HepG2 (cell line): Measurements from ENCODE around the gene EVI2B. TPM values are rescaled to one million over a fixed set of nuclear protein-coding genes. Genes with fewer than 3 reads are reported as not detected.

Experiments
- ATAC-seq: fragments of 200-7000 bp; cut with Tn5 transposase; 3 replicates; pipeline ENCODE4 v1.9.1; 2020; ENCODE audit warnings: mild to moderate bottlenecking, moderate library complexity
- BruUV-seq: library from RNA; stranded (reverse); fragments of 400-500 nt; replicated peaks from 2 replicates; lab custom pipeline; 2021; lab: Mats Ljungman, UMichigan
- CTCF ChIA-PET: fragments of 300-600 bp; formaldehyde crosslinking; extraction: SDS; loops from one replicate; lab custom pipeline; 2021; ENCODE audit warnings: low total read pairs, inconsistent platforms, low intra/inter-chr PET ratio; lab: Yijun Ruan, JAX
- POLR2A ChIA-PET: fragments of 350-600 bp; sonication (Branson Sonifier 250); formaldehyde crosslinking; loops from one replicate; lab custom pipeline; 2020; ENCODE audit warnings: antibody characterized with exemption, inconsistent platforms; lab: Yijun Ruan, JAX
- DNase-seq: peaks from one replicate; pipeline ENCODE4 v3.0.0-alpha.2; 2015; ENCODE audit warnings: low spot score
- FAIRE-seq: peaks from 3 replicates; lab custom pipeline; 2011; peaks lifted over from hg19 to GRCh38; lab: Jason Lieb, UNC
- H2AFZ ChIP-seq: one replicate; pipeline ENCODE4 v1.6.1; 2011; ENCODE audit warnings: low read length, inconsistent platforms
- H3K27ac ChIP-seq: fragments of 300-600 bp; 3 replicates; pipeline ENCODE4 v1.8.0; 2011; ENCODE audit warnings: mixed run types, mild to moderate bottlenecking, mixed read lengths, low read length, inconsistent platforms; ENCODE audit not compliant: insufficient read depth; ENCODE audit errors: extremely low read length
- H3K27me3 ChIP-seq, 2 experiments: fragments of 200-600 bp in 1 of 2; 2 replicates in 1 of 2; 3 replicates in 1 of 2; pipeline versions ENCODE4 v1.6.0 to v1.8.0; 2011; ENCODE audit warnings: low read length in 2 of 2, mild to moderate bottlenecking in 2 of 2, moderate library complexity in 2 of 2, inconsistent platforms in 1 of 2; ENCODE audit not compliant: insufficient read depth in 2 of 2, control insufficient read depth in 1 of 2
- H3K36me3 ChIP-seq, 2 experiments: fragments of 200-600 bp in 1 of 2; replicated peaks in 1 of 2; 2 replicates in 1 of 2; 3 replicates in 1 of 2; pipeline versions ENCODE4 v1.5.1 to v1.8.0; 2011; ENCODE audit warnings: low read length in 2 of 2, inconsistent platforms in 1 of 2; ENCODE audit not compliant: insufficient read depth in 2 of 2, control insufficient read depth in 1 of 2
- H3K4me1 ChIP-seq: 2 replicates; pipeline ENCODE4 v1.5.1; 2012; ENCODE audit warnings: low read length, inconsistent platforms; ENCODE audit not compliant: insufficient read depth
- H3K4me2 ChIP-seq: 2 replicates; pipeline ENCODE4 v1.6.0; 2011; ENCODE audit warnings: low read depth, low read length, inconsistent platforms
- H3K4me3 ChIP-seq, 3 experiments: fragments of 200-600 bp in 1 of 3; sonication (generic), shearing (Covaris generic) in 1 of 3; replicated peaks in 1 of 3; 2 replicates each; pipeline ENCODE4 v1.5.1; 2011 to 2016; ENCODE audit warnings: low read length in 3 of 3, inconsistent platforms in 2 of 3, low read depth in 2 of 3, mild to moderate bottlenecking in 2 of 3, control low read depth in 1 of 3, mixed read lengths in 1 of 3; ENCODE audit not compliant: insufficient read depth in 1 of 3
- H3K79me2 ChIP-seq: one replicate; pipeline ENCODE4 v1.6.1; 2011; ENCODE audit warnings: low read length, inconsistent platforms; ENCODE audit not compliant: insufficient read depth
- H3K9ac ChIP-seq: 2 replicates; pipeline ENCODE4 v1.6.0; 2011; ENCODE audit warnings: mild to moderate bottlenecking, low read depth, low read length, inconsistent platforms; ENCODE audit not compliant: insufficient read depth
- H3K9me3 ChIP-seq: 2 replicates; pipeline ENCODE4 v1.5.1; 2012; ENCODE audit warnings: mild to moderate bottlenecking, low read length
- H4K20me1 ChIP-seq: 2 replicates; pipeline ENCODE4 v1.6.0; 2011; ENCODE audit warnings: inconsistent platforms, mild to moderate bottlenecking, low read length, moderate library complexity; ENCODE audit not compliant: insufficient read depth
- CEBPB ChIP-seq: IDR thresholded peaks from 2 replicates; pipeline ENCODE4 v1.6.1; 2011; ENCODE audit warnings: low read depth, low read length, improper control_type of control experiment, borderline replicate concordance
- HNF4A ChIP-seq: sonication (generic); formaldehyde crosslinking; IDR thresholded peaks from 2 replicates; pipeline ENCODE4 v1.4.0; 2020; ENCODE audit warnings: missing genetic modification reagents
- JDP2 ChIP-seq: sonication (generic); formaldehyde crosslinking; IDR thresholded peaks from 2 replicates; pipeline ENCODE4 v1.8.1; 2022; ENCODE audit warnings: missing genetic modification reagents, borderline replicate concordance
- NAIF1 ChIP-seq: sonication (generic); formaldehyde crosslinking; IDR thresholded peaks from 2 replicates; pipeline ENCODE4 v1.5.0; 2020; ENCODE audit warnings: mild to moderate bottlenecking, missing genetic modification reagents, borderline replicate concordance
- PHF20 ChIP-seq: sonication (generic); formaldehyde crosslinking; IDR thresholded peaks from 2 replicates; pipeline ENCODE4 v1.5.0; 2020; ENCODE audit warnings: mild to moderate bottlenecking, missing genetic modification reagents
- POGZ ChIP-seq: sonication (generic); formaldehyde crosslinking; IDR thresholded peaks from 2 replicates; pipeline ENCODE4 v1.4.0; 2020; ENCODE audit warnings: mild to moderate bottlenecking, missing genetic modification reagents
- ZFP90 ChIP-seq: sonication (generic); formaldehyde crosslinking; IDR thresholded peaks from 2 replicates; pipeline ENCODE4 v1.8.0; 2022; ENCODE audit warnings: missing genetic modification reagents, mild to moderate bottlenecking, inconsistent platforms, borderline replicate concordance
- ZNF256 ChIP-seq: sonication (generic); formaldehyde crosslinking; conservative IDR thresholded peaks from 2 replicates; pipeline ENCODE4 v1.4.0; 2020; ENCODE audit warnings: missing genetic modification reagents
- ZNF367 ChIP-seq: sonication (generic); formaldehyde crosslinking; IDR thresholded peaks from 2 replicates; pipeline ENCODE4 v1.4.0; 2020; ENCODE audit warnings: missing genetic modification reagents, borderline replicate concordance
- WGBS: methylation state at CpG from one replicate; pipeline ENCODE4 v1.1.6; 2017; ENCODE audit warnings: low lambda C conversion rate; 5-methylcytosine and 5-hydroxymethylcytosine counted together
- in situ Hi-C: cut with HindIII; loops from 2 replicates; pipeline ENCODE4 v1.10.0; 2017; ENCODE audit warnings: low pct_unique_long_range_greater_than_20kb; ENCODE audit not compliant: extremely low pct_ligation_motif_present
- intact Hi-C: fragments of 100-400 bp; cut with micrococcal nuclease; formaldehyde crosslinking; loops from one replicate; pipeline ENCODE4 v1.10.0; 2022; ENCODE audit not compliant: unreplicated experiment
- polyA plus RNA-seq, 8 experiments: library from polyadenylated mRNA; depleted of rRNA in 3 of 8; stranded (reverse) in 7 of 8; unstranded in 1 of 8; fragments of >200 nt; fragmentation: Illumina TruSeq in 4 of 8; extraction: Trizol in 4 of 8; gene quantifications; 2 replicates each; pipeline versions ENCODE4 v1.2.1 to v1.2.3, GENCODE V29; 2011 to 2016; ENCODE audit warnings: low read depth in 4 of 8, missing spikeins in 1 of 8, mixed read lengths in 1 of 8; ENCODE audit not compliant: insufficient read depth in 1 of 8
- total RNA-seq, 5 experiments: library from RNA; depleted of rRNA; stranded (reverse); fragments of >200 nt; fragmentation: Illumina TruSeq; extraction: Trizol; gene quantifications; 2 replicates each; pipeline ENCODE4 v1.2.3, GENCODE V29; 2016; ENCODE audit warnings: low read depth in 1 of 5
- TF ChIP-seq, protein P1 (sequence below): IDR thresholded peaks from 2 replicates; pipeline ENCODE4 v1.6.1; 2016; ENCODE audit warnings: low read depth, borderline replicate concordance

EVI2B gene
- total and polyA plus RNA-seq, 2 of the 13 experiments (the other 11 are each of a cell fraction or from before 2014, with no cell fraction given) = not detected

DNA sequence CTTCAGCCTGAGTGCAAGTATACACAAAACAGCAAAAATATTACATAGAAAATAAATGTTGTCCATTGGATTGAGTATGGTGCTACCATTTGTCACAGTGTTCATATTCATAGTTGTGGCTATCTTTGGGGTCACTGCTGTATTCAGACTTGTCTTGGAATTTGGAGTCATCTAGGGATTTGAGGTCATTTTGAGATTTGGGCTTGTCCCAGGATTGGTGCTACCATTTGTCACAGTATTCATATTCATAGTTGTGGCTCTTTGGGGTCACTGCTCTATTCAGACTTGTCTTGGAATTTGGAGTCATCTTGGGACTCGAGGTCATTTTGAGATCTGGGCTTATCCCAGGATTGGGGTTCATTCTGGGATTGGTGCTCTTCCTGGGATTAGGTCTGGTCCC lies 41.6 kb downstream of the EVI2B start:
- H3K27me3 ChIP-seq = no peaks in the 10 kb centered on the region
- H3K4me3 ChIP-seq = no peak overlapping the region
- no peaks in the 10 kb centered on the region for H4K20me1 ChIP-seq
- no peak for ATAC-seq
- no peak overlapping the region for H2AFZ ChIP-seq
- H3K9ac ChIP-seq = no peak overlapping the region
- H3K36me3 ChIP-seq = peaks cover 2 to 33% of the 10 kb centered on the region in 2 experiments; a peak in 4 of 5 replicates
- H3K4me1 ChIP-seq = peaks cover 32% of the 10 kb centered on the region
- no peak for DNase-seq
- 86% methylated on average over 1 of the region's 1 CpG for WGBS
- no peak overlapping the region for H3K4me2 ChIP-seq
- no peaks in the 10 kb centered on the region for H3K79me2 ChIP-seq
- TF ChIP-seq, protein P1, sequence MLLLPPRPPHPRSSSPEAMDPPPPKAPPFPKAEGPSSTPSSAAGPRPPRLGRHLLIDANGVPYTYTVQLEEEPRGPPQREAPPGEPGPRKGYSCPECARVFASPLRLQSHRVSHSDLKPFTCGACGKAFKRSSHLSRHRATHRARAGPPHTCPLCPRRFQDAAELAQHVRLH (CRISPR knock-in tag) = no peak
- TF ChIP-seq CEBPB (no peak), POGZ (CRISPR knock-in tag) (no peak), NAIF1 (CRISPR knock-in tag) (no peak), HNF4A (CRISPR knock-in tag) (no peak), ZNF367 (CRISPR knock-in tag) (no peak), JDP2 (CRISPR knock-in tag) (no peak), PHF20 (CRISPR knock-in tag) (no peak), ZFP90 (CRISPR knock-in tag) (no peak), ZNF256 (CRISPR knock-in tag) (no peak)
- FAIRE-seq = no peak
- BruUV-seq = no TSS peak
- H3K9me3 ChIP-seq = no peaks in the 10 kb centered on the region
- H3K27ac ChIP-seq = no peak overlapping the region
- intact Hi-C loops (loop anchor here (5.0 kb wide), 1 partner anchor 105 kb away; no protein-coding TSS in a partner anchor), in situ Hi-C loops (no loop called here)
- ChIA-PET POLR2A (no interaction called here), CTCF (no interaction called here)
